ENCODE measurements around the gene DNER. TPM values are rescaled to one million over a fixed set of nuclear protein-coding genes. Genes with fewer than 3 reads are reported as not detected.

Gene DNER
- total RNA-seq, 3 donors from 2014 or later (not counting 1 experiment from before 2014, with no cell fraction given) = not detected

GRCh38 chr2:229422063-229422462 is 292.3 kb downstream of the DNER start:
- H3K9me3 ChIP-seq (ENCODE audit: control insufficient read depth, insufficient read depth, low read length) = no peaks in the 10 kb centered on the region
- no peak overlapping the region for H3K27ac Mint-ChIP-seq

GRCh38 chr2:229419158-229419557 is 295.2 kb downstream of the DNER start:
- no peaks in the 10 kb centered on the region for H3K4me1 Mint-ChIP-seq
- Histone ChIP-seq H3K4me1 (ENCODE audit: control insufficient read depth, insufficient read depth, low read length) (no peaks in the 10 kb centered on the region), H3K27me3 (ENCODE audit: control insufficient read depth, insufficient read depth, low read length) (no peaks in the 10 kb centered on the region), H3K9me3 (ENCODE audit: control insufficient read depth, insufficient read depth, low read length) (no peaks in the 10 kb centered on the region), H3K27ac (ENCODE audit: low read length) (no peak overlapping the region), H3K4me3 (ENCODE audit: low read length) (no peak overlapping the region), H3K36me3 (ENCODE audit: control insufficient read depth, insufficient read depth, low read length) (no peaks in the 10 kb centered on the region)
- no peak overlapping the region for H3K4me3 Mint-ChIP-seq
- TF ChIP-seq CTCF (IDR thresholded peaks at IDR 0.05) = no peak
- peaks cover 0 to 3% of the 10 kb centered on the region in 2 donors for H3K27me3 Mint-ChIP-seq (ENCODE audit: low read depth in 2 of 2)
- 75% methylated on average over 1 of the region's 1 CpG for WGBS (ENCODE audit: insufficient coverage)
- intact Hi-C loops (cut with micrococcal nuclease) = no loop called here
- no peak for ATAC-seq
- H3K36me3 Mint-ChIP-seq = no peaks in the 10 kb centered on the region
- no peak for DNase-seq
- H3K27ac Mint-ChIP-seq = no peak overlapping the region
- H3K9me3 Mint-ChIP-seq = peaks cover 0 to 2% of the 10 kb centered on the region in 2 donors

More at GRCh38 chr2:229422063-229422462, 292.3 kb downstream of the DNER start:
- Histone ChIP-seq H3K36me3 (ENCODE audit: control insufficient read depth, insufficient read depth, low read length) (no peaks in the 10 kb centered on the region), H3K4me3 (ENCODE audit: low read length) (no peak overlapping the region), H3K4me1 (ENCODE audit: control insufficient read depth, insufficient read depth, low read length) (no peaks in the 10 kb centered on the region), H3K27me3 (ENCODE audit: control insufficient read depth, insufficient read depth, low read length) (no peaks in the 10 kb centered on the region), H3K27ac (ENCODE audit: low read length) (no peak overlapping the region)
- DNase-seq (no peak), ATAC-seq (no peak)
- no peaks in the 10 kb centered on the region for H3K4me1 Mint-ChIP-seq
- peaks cover 0 to 3% of the 10 kb centered on the region in 2 donors for H3K27me3 Mint-ChIP-seq (ENCODE audit: low read depth in 2 of 2)
- no peaks in the 10 kb centered on the region for H3K36me3 Mint-ChIP-seq
- TF ChIP-seq CTCF (IDR thresholded peaks at IDR 0.05) = no peak
- H3K9me3 Mint-ChIP-seq = peaks cover 0 to 2% of the 10 kb centered on the region in 2 donors
- WGBS (ENCODE audit: insufficient coverage) = 82% methylated on average over 6 of the region's 6 CpGs
- intact Hi-C loops (cut with micrococcal nuclease) = no loop called here
- H3K4me3 Mint-ChIP-seq = no peak overlapping the region

- Mint-ChIP-seq H3K4me3 (no peak overlapping the region), H3K4me1 (no peaks in the 10 kb centered on the region), H3K27ac (no peak overlapping the region), H3K27me3 (ENCODE audit: low read depth in 2 of 2) (peaks cover 0 to 3% of the 10 kb centered on the region in 2 donors), H3K36me3 (no peaks in the 10 kb centered on the region), H3K9me3 (peaks cover 0 to 2% of the 10 kb centered on the region in 2 donors)
- DNase-seq = no peak
- intact Hi-C loops (cut with micrococcal nuclease) = no loop called here
- H3K9me3 ChIP-seq (ENCODE audit: control insufficient read depth, insufficient read depth, low read length) = no peaks in the 10 kb centered on the region
- H3K4me3 ChIP-seq (ENCODE audit: low read length) = no peak overlapping the region
- H3K27ac ChIP-seq (ENCODE audit: low read length) = no peak overlapping the region
- no peaks in the 10 kb centered on the region for H3K4me1 ChIP-seq (ENCODE audit: control insufficient read depth, insufficient read depth, low read length)
- H3K27me3 ChIP-seq (ENCODE audit: control insufficient read depth, insufficient read depth, low read length) = no peaks in the 10 kb centered on the region
- no peak for TF ChIP-seq CTCF (IDR thresholded peaks at IDR 0.05)
- no peak for ATAC-seq
- H3K36me3 ChIP-seq (ENCODE audit: control insufficient read depth, insufficient read depth, low read length) = no peaks in the 10 kb centered on the region
- 89% methylated on average over 7 of the region's 7 CpGs for WGBS (ENCODE audit: insufficient coverage)
These were observed 296.4 kb downstream of the DNER start for GRCh38 chr2:229417916-229418315.

GRCh38 chr2:229417176-229417575 is 297.2 kb downstream of the DNER start:
- H3K27me3 ChIP-seq (ENCODE audit: control insufficient read depth, insufficient read depth, low read length) = no peaks in the 10 kb centered on the region
- 75% methylated on average over 8 of the region's 8 CpGs for WGBS (ENCODE audit: insufficient coverage)
- H3K9me3 ChIP-seq (ENCODE audit: control insufficient read depth, insufficient read depth, low read length) = no peaks in the 10 kb centered on the region
- intact Hi-C loops (cut with micrococcal nuclease) = no loop called here
- H3K36me3 Mint-ChIP-seq = no peaks in the 10 kb centered on the region
- DNase-seq = no peak
- no peaks in the 10 kb centered on the region for H3K4me1 Mint-ChIP-seq
- no peak for ATAC-seq
- no peak overlapping the region for H3K27ac ChIP-seq (ENCODE audit: low read length)
- H3K36me3 ChIP-seq (ENCODE audit: control insufficient read depth, insufficient read depth, low read length) = no peaks in the 10 kb centered on the region
- peaks cover 0 to 3% of the 10 kb centered on the region in 2 donors for H3K27me3 Mint-ChIP-seq (ENCODE audit: low read depth in 2 of 2)
- H3K4me3 ChIP-seq (ENCODE audit: low read length) = no peak overlapping the region
- H3K27ac Mint-ChIP-seq = no peak overlapping the region
- H3K4me3 Mint-ChIP-seq = no peak overlapping the region
- peaks cover 0 to 3% of the 10 kb centered on the region in 2 donors for H3K9me3 Mint-ChIP-seq
- TF ChIP-seq CTCF (IDR thresholded peaks at IDR 0.05) = no peak
- H3K4me1 ChIP-seq (ENCODE audit: control insufficient read depth, insufficient read depth, low read length) = no peaks in the 10 kb centered on the region

All from natural killer cell (primary cell).